ENCODE measurements around the gene FYB1. TPM values are rescaled to one million over a fixed set of nuclear protein-coding genes. Genes with fewer than 3 reads are reported as not detected.

Gene FYB1
- total RNA-seq, 1 experiment from 2014 or later, result not detected

- Histone ChIP-seq H3K4me2 (ENCODE audit: insufficient read depth, insufficient read length, low read length) (no peak overlapping the region), H3K79me1 (ENCODE audit: insufficient read depth, low read depth, low read length, poor library complexity, severe bottlenecking) (no peaks in the 10 kb centered on the region), H2BK15ac (ENCODE audit: low read depth, low read length) (no peak overlapping the region), H3K23me2 (ENCODE audit: insufficient read length, low read depth, low read length, poor library complexity, severe bottlenecking) (no peaks in the 10 kb centered on the region), H3K18ac (ENCODE audit: insufficient read length, low read depth, low read length) (no peak overlapping the region), H2BK120ac (ENCODE audit: low read depth, low read length, poor library complexity, severe bottlenecking) (no peak overlapping the region), H3T11ph (ENCODE audit: low read length) (no peak overlapping the region), H3K56ac (ENCODE audit: insufficient read length, low read depth, low read length) (no peak overlapping the region), H3K4me1 (ENCODE audit: insufficient read depth, low read length) (no peaks in the 10 kb centered on the region), H3K14ac (ENCODE audit: insufficient read depth, low read length) (no peak overlapping the region), H3K79me2 (ENCODE audit: insufficient read depth, low read length) (no peaks in the 10 kb centered on the region; the same call in 1 of the 2 replicates), H2BK20ac (ENCODE audit: low read depth, low read length, poor library complexity, severe bottlenecking) (no peak overlapping the region), H2AFZ (ENCODE audit: low read length) (no peak overlapping the region), H2AK5ac (ENCODE audit: insufficient read length, low read length) (no peak overlapping the region), H4K5ac (ENCODE audit: insufficient read length, low read depth, low read length) (no peak overlapping the region), H2BK5ac (ENCODE audit: insufficient read length, low read length) (no peak overlapping the region), H4K91ac (ENCODE audit: insufficient read length, low read depth, low read length) (no peak overlapping the region), H2BK12ac (ENCODE audit: insufficient read length, low read depth, low read length) (no peak overlapping the region), H4K8ac (replicated peaks; ENCODE audit: insufficient read length, low read depth, low read length) (no peak overlapping the region), H3K4ac (ENCODE audit: low read depth, low read length) (no peak overlapping the region), H3K27ac (ENCODE audit: insufficient read length, low read depth, low read length) (no peak overlapping the region), H3K9ac (ENCODE audit: extremely low read depth, insufficient read length, low read length) (no peak overlapping the region), H3K9me3 (ENCODE audit: control insufficient read depth, low read depth, low read length) (no peaks in the 10 kb centered on the region), H3K23ac (ENCODE audit: insufficient read length, low read depth, low read length) (no peak overlapping the region), H3K27me3 (ENCODE audit: insufficient read depth, low read length) (no peaks in the 10 kb centered on the region), H4K20me1 (ENCODE audit: control insufficient read depth, insufficient read depth, insufficient read length) (no peaks in the 10 kb centered on the region)
- Mint-ChIP-seq H3K4me3 (no peak overlapping the region), H3K36me3 (ENCODE audit: insufficient read depth in 1 of 3, low read depth in 3 of 3) (no peaks in the 10 kb centered on the region; a peak in 2 of 7 replicates), H3K27ac (no peak overlapping the region), H3K27me3 (ENCODE audit: low read depth) (no peaks in the 10 kb centered on the region), H3K9me3 (peaks cover 4 to 7% of the 10 kb centered on the region in 2 experiments; a peak in 4 of 5 replicates), H3K4me1 (no peaks in the 10 kb centered on the region)
- WGBS (ENCODE audit: extremely low coverage, insufficient read length, low lambda C conversion rate), result no CpG with 5 or more reads among the region's 3 CpGs
- DNase-seq, result no peak
- TF ChIP-seq CTCF (conservative IDR thresholded peaks at IDR 0.05), result no peak
Measured at GRCh38 chr5:39238366-39239105, 19.2 kb upstream of the FYB1 start.

All from H9 (cell line).